ENCODE data around the gene AACS.
"Not testable (repeated sequence)": the region's sequence is repeated elsewhere in the genome, so short reads cannot be mapped to it uniquely, and the experiment has no call there.

AACS gene

GRCh38 chr12:125128439-125129178, 63.4 kb downstream of the AACS start:
- no peak for DNase-seq

GRCh38 chr12:125129179-125129571, 63.9 kb downstream of the AACS start:
- DNase-seq, result no peak

GRCh38 chr12:125129591-125130255, 64.5 kb downstream of the AACS start:
- DNase-seq, result no peak

- DNase-seq, result no peak
Observed at GRCh38 chr12:125131958-125132357, 66.7 kb downstream of the AACS start.

- DNase-seq, result no peak
Observed at GRCh38 chr12:125132698-125133400, 67.6 kb downstream of the AACS start.

GRCh38 chr12:125133616-125134015, 68.4 kb downstream of the AACS start:
- DNase-seq, result no peak

GRCh38 chr12:125134576-125134975, 69.3 kb downstream of the AACS start:
- no peak for DNase-seq

GRCh38 chr12:125135906-125136305, 70.7 kb downstream of the AACS start:
- DNase-seq, result no peak

GRCh38 chr12:125136702-125137101, 71.5 kb downstream of the AACS start:
- no peak for DNase-seq

- no peak for DNase-seq
Observed at GRCh38 chr12:125137766-125138344, 72.6 kb downstream of the AACS start.

- DNase-seq, result no peak
Observed at GRCh38 chr12:125140279-125141209, 75.3 kb downstream of the AACS start.

GRCh38 chr12:125141210-125141573, 76.0 kb downstream of the AACS start:
- not testable (repeated sequence) for DNase-seq

GRCh38 chr12:125142601-125143000, 77.4 kb downstream of the AACS start:
- no peak for DNase-seq

GRCh38 chr12:125143491-125143890, 78.3 kb downstream of the AACS start:
- DNase-seq, result peak; percentile 29

GRCh38 chr12:125145196-125145595, 80.0 kb downstream of the AACS start:
- DNase-seq, result no peak

GRCh38 chr12:125148316-125148715, 83.1 kb downstream of the AACS start:
- no peak for DNase-seq

- DNase-seq, result no peak
Observed at GRCh38 chr12:125149160-125150108, 84.2 kb downstream of the AACS start.

GRCh38 chr12:125151284-125151683, 86.0 kb downstream of the AACS start:
- DNase-seq, result no peak

GRCh38 chr12:125152463-125152862, 87.2 kb downstream of the AACS start:
- no peak for DNase-seq

- DNase-seq, result no peak
Observed at GRCh38 chr12:125155366-125155765, 90.1 kb downstream of the AACS start.

GRCh38 chr12:125157177-125157576, 91.9 kb downstream of the AACS start:
- no peak for DNase-seq

Data from NCI-H2029 (cell line).